Heart right ventricle (tissue), 16 donors: ENCODE data around the gene CLDN15. TPM values are rescaled to one million over a fixed set of nuclear protein-coding genes. Genes with fewer than 3 reads are reported as not detected.

Experiments
- ATAC-seq, 8 donors: fragments of 200-7000 bp; cut with Tn5 transposase; one replicate each; pipeline ENCODE4 v1.9.1; 2020; ENCODE audit warnings: mild to moderate bottlenecking in 8 of 8, moderate library complexity in 8 of 8, moderate number of reproducible peaks in 1 of 8
- DNase-seq, 2 donors: peaks; one replicate each; pipeline ENCODE4 v3.0.0-alpha.2; 2020
- H3K27ac ChIP-seq, 10 donors: fragments of 200-600 bp; sonication (generic) in 2 of 10; one replicate each; pipeline versions ENCODE4 v1.5.0 to v1.8.0; 2020 to 2022; ENCODE audit warnings: mild to moderate bottlenecking in 3 of 10
- H3K27me3 ChIP-seq, 7 donors: fragments of 200-600 bp; one replicate each; pipeline ENCODE4 v1.8.0; 2021 to 2022; ENCODE audit warnings: mild to moderate bottlenecking in 2 of 7
- H3K36me3 ChIP-seq, 9 donors: fragments of 200-600 bp; sonication (generic) in 1 of 9; one replicate each; pipeline versions ENCODE4 v1.5.0 to v1.8.0; 2020 to 2022; ENCODE audit warnings: mild to moderate bottlenecking in 2 of 9
- H3K4me1 ChIP-seq, 9 donors: fragments of 200-600 bp; sonication (generic) in 1 of 9; one replicate each; pipeline versions ENCODE4 v1.5.0 to v1.8.0; 2020 to 2022; ENCODE audit warnings: mild to moderate bottlenecking in 4 of 9
- H3K4me3 ChIP-seq, 10 donors: fragments of 200-600 bp; sonication (generic) in 2 of 10; one replicate each; pipeline versions ENCODE4 v1.5.0 to v1.8.0; 2020 to 2022; ENCODE audit warnings: mild to moderate bottlenecking in 7 of 10, moderate library complexity in 2 of 10
- H3K9me3 ChIP-seq, 11 donors: fragments of 200-600 bp in 10 of 11; sonication (generic) in 2 of 11; one replicate each; pipeline versions ENCODE4 v1.5.0 to v1.8.0; 2013 to 2022; ENCODE audit warnings: mild to moderate bottlenecking in 2 of 11, control low read depth in 1 of 11, moderate library complexity in 1 of 11
- CTCF ChIP-seq, 9 donors: fragments of 200-600 bp; sonication (generic) in 2 of 9; IDR thresholded peaks; one replicate each; pipeline versions ENCODE4 v1.5.0 to v1.8.0; 2021 to 2022; ENCODE audit warnings: antibody characterized with exemption in 9 of 9, mild to moderate bottlenecking in 5 of 9, moderate library complexity in 1 of 9
- WGBS, 2 donors: extraction: QIAGEN DNeasy Blood & Tissue Kit; methylation state at CpG; one replicate each; pipeline ENCODE4 v1.1.7; 2013; ENCODE audit warnings: inconsistent platforms in 1 of 2; 5-methylcytosine and 5-hydroxymethylcytosine counted together
- intact Hi-C, 10 donors: fragments of 100-400 bp; cut with DNase I; formaldehyde crosslinking; loops; one replicate each; pipeline versions ENCODE4 v1.11.1 to v1.14.2; 2022
- polyA plus RNA-seq, 2 donors: library from polyadenylated mRNA; stranded (reverse); fragments of 200-250 nt; gene quantifications; one replicate each; pipeline ENCODE4 v1.2.3, GENCODE V29; 2013
- total RNA-seq, 10 donors: library from RNA; stranded (reverse); fragmentation: NEBNext Ultra II Directional in 3 of 10; extraction: Animal tissue kit (Norgen Biotek cat#: 25700) in 3 of 10; gene quantifications; one replicate each; pipeline versions ENCODE4 v1.2.1 to v1.2.4, GENCODE V29; 2021 to 2023
- donor health status: Arrhythmogenic right ventricular cardiomyopathy.
- donor health status: ischemic (EF 13 %, LVEDD 7.1; RV severe dilation, severe dysfunction).
- donor health status: healthy with polysubstance abuse.
- donor health status: DM: no; HTN: yes; CAD: no.
- donor health status: DM: no; HTN: no; CAD: no.
- donor health status: ischemic (EF 25% LVEDD 6.9; RV normal size, moderate dysfunction).
- donor health status: ischemic (EF 25% LVEDD 5.7; RV mildly dilated, moderate dysfunction).
- donor health status: healthy.
- donor health status: DM: yes; HTN: yes; CAD: no.
- donor health status: Ischemic cardiomyopathy.
- donor health status: ischemic (EF 35%, LVEDD 5.7; RV mildly dilated, moderate dysfunction).
- donor health status: nonischemic (EF 11% LVEDD 7.7; RV severe dilation, severe dysfunction).
- donor health status: DM: yes; HTN: yes; CAD: no.
- donor health status: PGD.
- donor health status: ischemic (EF 29% LVEDD 5.4; RV normal size, mild dysfunction).
- donor health status: nonischemic (EF 23%, LVEDD 6.1; RV moderate dilation, normal function).

The CLDN15 gene
- total and polyA plus RNA-seq, 12 donors: 1.2 to 5.4 (median 2.0) TPM

- intact Hi-C loops: no loop called here
- TF ChIP-seq CTCF (IDR thresholded peaks at IDR 0.05): no peak
- H3K4me3 ChIP-seq: no peak overlapping the region
- peaks cover 0 to 61% (median 33%) of the 10 kb centered on the region in 9 donors for H3K36me3 ChIP-seq
- DNase-seq (no peak), ATAC-seq (no peak)
- H3K27ac ChIP-seq: no peak overlapping the region
- 83 to 84% methylated on average over 27 of the region's 27 CpGs for WGBS, 2 donors
- H3K9me3 ChIP-seq: no peaks in the 10 kb centered on the region
- no peaks in the 10 kb centered on the region for H3K27me3 ChIP-seq
- H3K4me1 ChIP-seq: peaks cover 0 to 26% (median 24%) of the 10 kb centered on the region in 9 donors
These were observed 15.2 kb downstream of the CLDN15 start for GRCh38 chr7:101222275-101222830.

- 79 to 82% methylated on average over 5 of the region's 5 CpGs for WGBS, 2 donors
- no peak for DNase-seq
- TF ChIP-seq CTCF (IDR thresholded peaks at IDR 0.05): no peak
- H3K27ac ChIP-seq: no peak overlapping the region
- H3K27me3 ChIP-seq: no peaks in the 10 kb centered on the region
- peaks cover 0 to 42% (median 38%) of the 10 kb centered on the region in 9 donors for H3K4me1 ChIP-seq
- H3K9me3 ChIP-seq: no peaks in the 10 kb centered on the region
- intact Hi-C loops: loop anchor here in 1 of 10 donors (2.0 kb wide), 1 partner anchor 19 kb away; no protein-coding TSS in a partner anchor
- no peak overlapping the region for H3K4me3 ChIP-seq
- ATAC-seq: no peak
- H3K36me3 ChIP-seq: peaks cover 0 to 49% (median 20%) of the 10 kb centered on the region in 9 donors
These were observed 17.3 kb downstream of the CLDN15 start for GRCh38 chr7:101220295-101220694.

- Histone ChIP-seq H3K27me3 (no peaks in the 10 kb centered on the region), H3K36me3 (peaks cover 0 to 49% (median 8%) of the 10 kb centered on the region in 9 donors), H3K4me1 (peaks cover 0 to 48% (median 40%) of the 10 kb centered on the region in 9 donors), H3K27ac (peak overlapping the region in 9 of 10 donors; percentile 88 to 99 (median 94)), H3K9me3 (no peaks in the 10 kb centered on the region), H3K4me3 (peak overlapping the region; percentile 74 to 98 (median 88))
- intact Hi-C loops: loop anchor here in 1 of 10 donors (2.0 kb wide), 1 partner anchor 26 kb away; the partner anchor contains the start of gene FIS1
- TF ChIP-seq CTCF (IDR thresholded peaks at IDR 0.05): no peak
- DNase-seq: no peak
- 8 to 10% methylated on average over 26 of the region's 26 CpGs for WGBS, 2 donors
- peak in 1 of 8 donors; percentile 12 for ATAC-seq
These were observed 19.1 kb downstream of the CLDN15 start for GRCh38 chr7:101218236-101219125.
